Left ventricle myocardium inferior (tissue), 1 donor: ENCODE data around the gene PLXNA3. TPM values are rescaled to one million over a fixed set of nuclear protein-coding genes. Genes with fewer than 3 reads are reported as not detected.

Source experiments
- DNase-seq: peaks from one replicate; pipeline ENCODE4 v3.0.0-alpha.2; 2020
- H3K27ac ChIP-seq: fragments of 200-600 bp; replicated peaks from 2 replicates; pipeline ENCODE4 v1.8.0; 2021
- H3K27me3 ChIP-seq: fragments of 200-600 bp; 2 replicates; pipeline ENCODE4 v1.8.0; 2021; ENCODE audit warnings: low read depth
- H3K36me3 ChIP-seq: fragments of 200-600 bp; 2 replicates; pipeline ENCODE4 v1.8.0; 2021
- H3K4me1 ChIP-seq: fragments of 200-600 bp; 2 replicates; pipeline ENCODE4 v1.8.0; 2021
- H3K4me3 ChIP-seq: fragments of 200-600 bp; 2 replicates; pipeline ENCODE4 v1.8.0; 2021; ENCODE audit warnings: mild to moderate bottlenecking, moderate library complexity
- H3K9me3 ChIP-seq: fragments of 200-600 bp; replicated peaks from 2 replicates; pipeline ENCODE4 v1.8.0; 2021
- intact Hi-C: fragments of 100-400 bp; cut with micrococcal nuclease; formaldehyde crosslinking; loops from one replicate; pipeline ENCODE4 v1.11.0; 2022
- long read RNA-seq: library from polyadenylated mRNA; unstranded; transcript quantifications from one replicate; pipeline ENCODE4 v2.0.0, GENCODE V29; 2021
- total RNA-seq: library from RNA; stranded (reverse); fragmentation: NEBNext Ultra II Directional; extraction: Animal tissue kit (Norgen Biotek cat#: 25700); gene quantifications from one replicate; pipeline ENCODE4 v1.2.1, GENCODE V29; 2021
- TF ChIP-seq, protein P1 (sequence below): fragments of 200-600 bp; IDR thresholded peaks from 2 replicates; pipeline ENCODE4 v1.8.0; 2021; ENCODE audit warnings: antibody characterized with exemption, mild to moderate bottlenecking, borderline replicate concordance
- donor health status: DM: no; HTN: yes; CAD: no; lungs with severe emphysema.

Gene PLXNA3
- total RNA-seq: 16.6 TPM
- long read RNA-seq, partial matches to known transcripts: 13 of 18 reads
- long read RNA-seq, other reads (novel, unspliced or antisense): 5 of 18 reads

- peak; percentile 54 for DNase-seq
- Histone ChIP-seq H3K27ac (peak within 1 kb of the TSS; percentile 74), H3K4me1 (peaks cover 9% of the 10 kb centered on the region), H3K36me3 (no peaks in the 10 kb centered on the region), H3K4me3 (peak within 1 kb of the TSS; percentile 75), H3K27me3 (no peaks in the 10 kb centered on the region), H3K9me3 (no peaks in the 10 kb centered on the region)
- TF ChIP-seq, protein P1, sequence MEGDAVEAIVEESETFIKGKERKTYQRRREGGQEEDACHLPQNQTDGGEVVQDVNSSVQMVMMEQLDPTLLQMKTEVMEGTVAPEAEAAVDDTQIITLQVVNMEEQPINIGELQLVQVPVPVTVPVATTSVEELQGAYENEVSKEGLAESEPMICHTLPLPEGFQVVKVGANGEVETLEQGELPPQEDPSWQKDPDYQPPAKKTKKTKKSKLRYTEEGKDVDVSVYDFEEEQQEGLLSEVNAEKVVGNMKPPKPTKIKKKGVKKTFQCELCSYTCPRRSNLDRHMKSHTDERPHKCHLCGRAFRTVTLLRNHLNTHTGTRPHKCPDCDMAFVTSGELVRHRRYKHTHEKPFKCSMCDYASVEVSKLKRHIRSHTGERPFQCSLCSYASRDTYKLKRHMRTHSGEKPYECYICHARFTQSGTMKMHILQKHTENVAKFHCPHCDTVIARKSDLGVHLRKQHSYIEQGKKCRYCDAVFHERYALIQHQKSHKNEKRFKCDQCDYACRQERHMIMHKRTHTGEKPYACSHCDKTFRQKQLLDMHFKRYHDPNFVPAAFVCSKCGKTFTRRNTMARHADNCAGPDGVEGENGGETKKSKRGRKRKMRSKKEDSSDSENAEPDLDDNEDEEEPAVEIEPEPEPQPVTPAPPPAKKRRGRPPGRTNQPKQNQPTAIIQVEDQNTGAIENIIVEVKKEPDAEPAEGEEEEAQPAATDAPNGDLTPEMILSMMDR: no peak
- intact Hi-C loops: no loop called here
Measured at GRCh38 chrX:154458116-154458953, at the start of gene PLXNA3. Gene PLXNA3 (plus strand): TSS chrX:154458281. CDS start chrX:154460184, 1,903 bp downstream.

- no peaks in the 10 kb centered on the region for H3K36me3 ChIP-seq
- H3K9me3 ChIP-seq: no peaks in the 10 kb centered on the region
- intact Hi-C loops: no loop called here
- TF ChIP-seq, protein P1: no peak
- H3K4me1 ChIP-seq: peaks cover 27% of the 10 kb centered on the region
- peak overlapping the region; percentile 80 for H3K27ac ChIP-seq
- no peak for DNase-seq
- H3K4me3 ChIP-seq: peak overlapping the region; percentile 58
- H3K27me3 ChIP-seq: no peaks in the 10 kb centered on the region
Measured at GRCh38 chrX:154408659-154409221, 49.3 kb upstream of the PLXNA3 start.

DNA sequence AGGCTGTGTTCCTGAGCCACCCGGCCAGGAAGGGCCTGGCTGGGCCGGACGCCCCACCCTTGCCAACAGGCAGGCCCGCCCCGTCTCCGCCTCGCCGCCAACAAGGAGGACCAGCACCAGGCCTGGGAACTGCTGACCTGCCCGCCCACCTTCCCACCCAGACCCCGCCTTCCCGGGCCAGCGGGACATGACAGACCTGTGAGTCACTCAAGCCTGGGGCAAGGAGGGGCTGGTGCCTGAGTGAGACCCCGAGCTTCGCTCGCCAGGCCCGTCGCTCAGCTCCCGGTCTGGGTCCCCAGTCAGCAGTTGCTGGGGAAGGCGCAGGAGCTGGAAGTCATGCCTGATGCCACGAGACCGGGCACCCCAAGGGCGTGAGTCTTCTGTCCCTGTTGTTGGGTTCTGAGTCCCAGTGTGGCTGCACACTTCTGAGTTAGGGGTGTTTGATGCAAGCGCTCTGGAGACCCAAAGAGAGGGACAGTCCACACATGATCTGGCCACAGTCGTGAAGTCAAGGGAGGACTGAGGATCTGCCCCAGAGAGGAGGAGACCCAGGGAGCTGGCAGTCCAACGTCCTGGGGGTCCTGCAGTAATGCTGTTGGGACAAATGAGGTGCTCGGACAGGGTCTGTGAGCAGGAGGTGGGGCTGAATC is 48.7 kb upstream of the PLXNA3 start, which contains the start of gene DNASE1L1:
TSS of gene DNASE1L1 (minus strand) at position 33 of the 650 bp plus-strand sequence. CDS start 3,686 bp downstream, outside the sequence.
- no peaks in the 10 kb centered on the region for H3K27me3 ChIP-seq
- H3K4me1 ChIP-seq: peaks cover 27% of the 10 kb centered on the region
- DNase-seq: peak; percentile 71
- H3K4me3 ChIP-seq: peak within 1 kb of the TSS; percentile 58
- intact Hi-C loops: no loop called here
- peak within 1 kb of the TSS; percentile 80 for H3K27ac ChIP-seq
- TF ChIP-seq, protein P1: no peak
- no peaks in the 10 kb centered on the region for H3K9me3 ChIP-seq
- no peaks in the 10 kb centered on the region for H3K36me3 ChIP-seq

DNA sequence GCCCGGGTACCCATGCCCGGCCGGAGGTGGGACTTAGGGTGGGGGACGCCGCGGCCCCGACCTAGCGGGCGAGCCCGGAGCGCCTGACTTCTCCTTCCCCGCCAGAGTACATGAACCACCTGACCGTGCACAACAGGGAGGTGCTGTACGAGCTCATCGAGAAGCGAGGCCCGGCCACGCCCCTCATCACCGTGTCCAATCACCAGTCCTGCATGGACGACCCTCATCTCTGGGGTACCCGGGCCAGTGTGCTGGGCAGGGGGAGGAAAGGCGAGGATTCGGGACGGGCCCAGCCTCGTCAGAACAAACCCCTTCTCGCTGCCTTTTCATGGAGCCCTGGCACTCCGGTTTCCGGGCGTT is 46.1 kb upstream of the PLXNA3 start:
- peak; percentile 65 for DNase-seq
- H3K4me3 ChIP-seq: peak overlapping the region; percentile 84
- H3K36me3 ChIP-seq: no peaks in the 10 kb centered on the region
- H3K27me3 ChIP-seq: no peaks in the 10 kb centered on the region
- H3K4me1 ChIP-seq: peaks cover 27% of the 10 kb centered on the region
- TF ChIP-seq, protein P1: no peak
- H3K27ac ChIP-seq: peak overlapping the region; percentile 98
- intact Hi-C loops: no loop called here
- H3K9me3 ChIP-seq: no peaks in the 10 kb centered on the region

GRCh38 chrX:154412468-154412867 is 45.6 kb upstream of the PLXNA3 start:
- Histone ChIP-seq H3K27me3 (no peaks in the 10 kb centered on the region), H3K4me3 (peak overlapping the region; percentile 84), H3K9me3 (no peaks in the 10 kb centered on the region), H3K27ac (peak overlapping the region; percentile 98), H3K36me3 (no peaks in the 10 kb centered on the region), H3K4me1 (peaks cover 27% of the 10 kb centered on the region)
- intact Hi-C loops: no loop called here
- TF ChIP-seq, protein P1: no peak
- DNase-seq: no peak
